Measurements from ENCODE around the gene CLDN7.

CLDN7 gene

DNA sequence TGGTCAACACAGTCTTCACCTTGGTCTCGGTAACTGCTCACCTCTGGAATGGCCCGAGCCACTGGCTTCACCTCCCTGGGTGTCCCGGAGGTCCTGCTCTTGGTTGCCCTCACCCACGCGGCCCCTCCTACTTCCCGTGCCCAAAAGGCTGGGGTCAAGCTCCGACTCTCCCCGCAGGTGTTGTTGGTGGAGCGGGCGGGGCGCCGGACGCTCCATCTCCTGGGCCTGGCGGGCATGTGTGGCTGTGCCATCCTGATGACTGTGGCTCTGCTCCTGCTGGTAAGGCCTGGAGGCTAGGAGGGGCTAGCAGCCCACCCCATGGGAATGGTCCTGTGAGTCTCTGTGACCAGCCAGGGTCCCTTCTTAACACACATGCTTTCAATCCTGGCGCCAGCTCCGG is 22.6 kb upstream of the CLDN7 start:
- Histone ChIP-seq H3K27me3 (ENCODE audit: insufficient read depth, low read length) (peaks cover 13% of the 10 kb centered on the region), H3K4me3 (ENCODE audit: low read length) (no peak overlapping the region), H3K4me1 (ENCODE audit: insufficient read depth, low read length) (peaks cover 4% of the 10 kb centered on the region; the same call in 1 of the 2 replicates), H3K9ac (ENCODE audit: low read depth, low read length) (no peak overlapping the region), H3K36me3 (ENCODE audit: insufficient read depth, low read length) (peaks cover 3% of the 10 kb centered on the region; the same call in 1 of the 2 replicates), H3K9me3 (ENCODE audit: insufficient read depth, low read depth, low read length) (no peaks in the 10 kb centered on the region), H3K27ac (ENCODE audit: low read depth, low read length) (no peak overlapping the region)
- WGBS, result 94% methylated on average over 16 of the region's 16 CpGs

DNA sequence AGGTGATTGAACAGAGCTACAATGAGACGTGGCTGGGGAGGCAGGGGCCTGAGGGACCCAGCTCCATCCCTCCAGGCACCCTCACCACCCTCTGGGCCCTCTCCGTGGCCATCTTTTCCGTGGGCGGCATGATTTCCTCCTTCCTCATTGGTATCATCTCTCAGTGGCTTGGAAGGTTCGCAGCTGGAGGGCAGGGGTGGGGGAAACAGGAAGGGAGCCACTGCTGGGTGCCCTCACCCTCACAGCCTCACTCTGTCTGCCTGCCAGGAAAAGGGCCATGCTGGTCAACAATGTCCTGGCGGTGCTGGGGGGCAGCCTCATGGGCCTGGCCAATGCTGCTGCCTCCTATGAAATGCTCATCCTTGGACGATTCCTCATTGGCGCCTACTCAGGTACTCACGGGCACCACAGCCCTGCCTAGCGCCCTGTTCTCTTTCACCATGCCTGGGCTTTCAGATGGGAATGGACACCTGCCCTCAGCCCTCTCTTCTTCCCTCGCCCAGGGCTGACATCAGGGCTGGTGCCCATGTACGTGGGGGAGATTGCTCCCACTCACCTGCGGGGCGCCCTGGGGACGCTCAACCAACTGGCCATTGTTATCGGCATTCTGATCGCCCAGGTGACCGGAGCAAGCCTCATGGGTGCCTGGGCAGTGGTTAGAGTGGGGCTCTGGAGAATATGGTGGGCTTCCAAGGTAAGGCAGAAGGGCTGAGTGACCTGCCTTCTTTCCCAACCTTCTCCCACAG is 21.4 kb upstream of the CLDN7 start:
- no peak overlapping the region for H3K9ac ChIP-seq (ENCODE audit: low read depth, low read length)
- 88% methylated on average over 18 of the region's 18 CpGs for WGBS

GRCh38 chr17:7282752-7283321 is 20.6 kb upstream of the CLDN7 start:
- 84% methylated on average over 6 of the region's 6 CpGs for WGBS
- Histone ChIP-seq H3K27ac (ENCODE audit: low read depth, low read length) (no peak overlapping the region), H3K9ac (ENCODE audit: low read depth, low read length) (no peak overlapping the region)

More for the DNA sequence above, 21.4 kb upstream of the CLDN7 start:
- no peak overlapping the region for H3K4me3 ChIP-seq (ENCODE audit: low read length)
- H3K36me3 ChIP-seq (ENCODE audit: insufficient read depth, low read length), result peaks cover 3% of the 10 kb centered on the region; the same call in 1 of the 2 replicates
- peaks cover 13% of the 10 kb centered on the region for H3K27me3 ChIP-seq (ENCODE audit: insufficient read depth, low read length)
- H3K4me1 ChIP-seq (ENCODE audit: insufficient read depth, low read length), result peaks cover 6% of the 10 kb centered on the region; the same call in 1 of the 2 replicates
- no peaks in the 10 kb centered on the region for H3K9me3 ChIP-seq (ENCODE audit: insufficient read depth, low read depth, low read length)
- H3K27ac ChIP-seq (ENCODE audit: low read depth, low read length), result no peak overlapping the region

DNA sequence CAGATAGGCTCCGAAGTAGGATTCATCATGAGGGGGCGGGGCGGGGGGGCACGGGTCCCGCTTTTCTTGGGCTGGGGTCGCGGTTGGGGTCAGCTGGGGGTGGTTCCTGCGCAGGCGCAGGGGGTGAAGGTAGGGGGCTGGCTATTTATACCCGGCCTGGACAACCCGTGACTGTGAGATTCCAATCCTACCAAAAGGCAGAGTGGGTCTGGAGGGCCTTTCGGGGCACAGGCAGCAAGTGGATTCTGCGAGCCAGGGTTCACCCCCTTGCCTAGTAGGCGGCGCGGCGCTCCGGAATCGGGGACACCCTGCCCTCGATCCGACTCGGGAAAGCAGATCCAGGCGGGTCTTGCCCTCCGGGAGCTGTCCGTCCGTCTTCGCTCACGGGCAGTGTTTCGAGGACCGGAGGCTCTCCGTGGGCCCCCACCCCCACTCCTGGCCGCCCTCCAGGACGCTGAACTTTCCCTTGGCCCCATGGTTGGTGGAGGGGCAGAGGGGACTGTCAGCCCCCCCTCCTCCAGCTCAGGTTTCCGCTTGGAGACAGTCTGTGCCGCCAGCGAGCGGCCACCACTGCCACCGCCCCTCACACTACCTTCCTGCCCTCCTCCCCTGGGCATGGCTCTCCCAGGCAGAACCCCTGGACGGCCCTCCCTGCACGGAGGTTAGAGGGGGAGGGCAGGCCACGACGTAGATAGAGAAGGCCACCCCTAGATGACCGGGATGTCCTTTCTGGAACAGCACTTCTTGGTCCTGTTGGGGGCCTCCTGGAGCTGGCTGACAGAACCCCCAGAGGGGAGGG is 19.9 kb upstream of the CLDN7 start:
- 3% methylated on average over 43 of the region's 43 CpGs for WGBS
- Histone ChIP-seq H3K4me1 (ENCODE audit: insufficient read depth, low read length) (peaks cover 6% of the 10 kb centered on the region; the same call in 1 of the 2 replicates), H3K27me3 (ENCODE audit: insufficient read depth, low read length) (peaks cover 13% of the 10 kb centered on the region), H3K4me3 (ENCODE audit: low read length) (peak overlapping the region; percentile 81), H3K9ac (ENCODE audit: low read depth, low read length) (peak overlapping the region; percentile 70), H3K9me3 (ENCODE audit: insufficient read depth, low read depth, low read length) (no peaks in the 10 kb centered on the region), H3K27ac (ENCODE audit: low read depth, low read length) (no peak overlapping the region; the same call in 1 of the 2 replicates), H3K36me3 (ENCODE audit: insufficient read depth, low read length) (peaks cover 3% of the 10 kb centered on the region; the same call in 1 of the 2 replicates)

More at GRCh38 chr17:7282752-7283321, 20.6 kb upstream of the CLDN7 start:
- peaks cover 6% of the 10 kb centered on the region; the same call in 1 of the 2 replicates for H3K4me1 ChIP-seq (ENCODE audit: insufficient read depth, low read length)
- no peaks in the 10 kb centered on the region for H3K9me3 ChIP-seq (ENCODE audit: insufficient read depth, low read depth, low read length)
- H3K4me3 ChIP-seq (ENCODE audit: low read length), result peak overlapping the region; percentile 81
- H3K36me3 ChIP-seq (ENCODE audit: insufficient read depth, low read length), result peaks cover 3% of the 10 kb centered on the region; the same call in 1 of the 2 replicates
- peaks cover 13% of the 10 kb centered on the region for H3K27me3 ChIP-seq (ENCODE audit: insufficient read depth, low read length)

DNA sequence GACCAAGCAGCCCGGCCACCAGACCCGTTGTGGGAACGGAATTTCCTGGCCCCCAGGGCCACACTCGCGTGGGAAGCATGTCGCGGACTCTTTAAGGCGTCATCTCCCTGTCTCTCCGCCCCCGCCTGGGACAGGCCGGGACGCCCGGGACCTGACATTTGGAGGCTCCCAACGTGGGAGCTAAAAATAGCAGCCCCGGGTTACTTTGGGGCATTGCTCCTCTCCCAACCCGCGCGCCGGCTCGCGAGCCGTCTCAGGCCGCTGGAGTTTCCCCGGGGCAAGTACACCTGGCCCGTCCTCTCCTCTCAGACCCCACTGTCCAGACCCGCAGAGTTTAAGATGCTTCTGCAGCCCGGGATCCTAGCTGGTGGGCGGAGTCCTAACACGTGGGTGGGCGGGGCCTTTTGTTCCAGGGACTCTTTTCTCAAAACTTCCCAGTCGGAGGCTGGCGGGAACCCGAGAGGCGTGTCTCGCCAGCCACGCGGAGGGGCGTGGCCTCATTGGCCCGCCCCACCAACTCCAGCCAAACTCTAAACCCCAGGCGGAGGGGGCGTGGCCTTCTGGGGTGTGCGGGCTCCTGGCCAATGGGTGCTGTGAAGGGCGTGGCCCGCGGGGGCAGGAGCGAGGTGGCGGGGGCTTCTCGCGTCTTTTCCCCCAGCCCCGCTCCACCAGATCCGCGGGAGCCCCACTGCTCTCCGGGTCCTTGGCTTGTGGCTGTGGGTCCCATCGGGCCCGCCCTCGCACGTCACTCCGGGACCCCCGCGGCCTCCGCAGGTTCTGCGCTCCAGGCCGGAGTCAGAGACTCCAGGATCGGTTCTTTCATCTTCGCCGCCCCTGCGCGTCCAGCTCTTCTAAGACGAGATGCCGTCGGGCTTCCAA is 19.0 kb upstream of the CLDN7 start, which contains the start of gene SLC2A4:
SLC2A4 (plus strand) TSS at position 645 of the 879 bp plus-strand sequence; CDS start at position 862, 217 bp downstream.
- Histone ChIP-seq H3K9me3 (ENCODE audit: insufficient read depth, low read depth, low read length) (no peaks in the 10 kb centered on the region), H3K4me1 (ENCODE audit: insufficient read depth, low read length) (peaks cover 6% of the 10 kb centered on the region; the same call in 1 of the 2 replicates), H3K9ac (ENCODE audit: low read depth, low read length) (peak within 1 kb of the TSS; percentile 70), H3K27ac (ENCODE audit: low read depth, low read length) (no peak within 1 kb of the TSS; the same call in 1 of the 2 replicates), H3K36me3 (ENCODE audit: insufficient read depth, low read length) (peaks cover 3% of the 10 kb centered on the region; the same call in 1 of the 2 replicates), H3K27me3 (ENCODE audit: insufficient read depth, low read length) (peaks cover 13% of the 10 kb centered on the region), H3K4me3 (ENCODE audit: low read length) (peak within 1 kb of the TSS; percentile 81)
- WGBS, result under 1% methylated on average over 71 of the region's 71 CpGs

DNA sequence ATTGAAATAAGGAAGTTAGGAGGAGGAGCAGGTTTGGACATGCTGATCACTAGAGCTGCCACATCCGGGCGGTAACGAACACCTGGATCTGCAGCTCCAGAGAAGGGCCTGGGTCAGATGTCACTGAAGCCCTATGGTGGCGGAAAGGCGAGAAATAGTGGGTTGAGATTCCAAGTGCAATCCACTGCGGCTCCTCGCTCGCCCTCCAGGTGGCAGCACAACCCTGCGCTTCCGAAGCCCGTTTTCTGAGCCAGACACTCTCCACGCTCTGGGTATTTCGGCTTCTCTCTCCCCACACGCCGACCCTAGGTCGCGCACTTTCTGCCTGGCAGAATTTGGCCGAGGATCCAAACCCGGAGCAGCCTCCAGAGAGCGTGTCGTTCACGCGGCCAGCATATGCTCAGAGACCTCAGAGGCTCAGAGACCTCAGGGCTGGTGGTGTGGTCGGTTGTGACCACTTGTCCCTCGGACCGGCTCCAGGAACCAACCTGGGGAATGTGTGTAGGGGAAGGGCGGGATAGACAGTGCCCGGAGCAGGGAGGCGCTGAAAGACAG is 18.3 kb upstream of the CLDN7 start:
- no peak overlapping the region for H3K27ac ChIP-seq (ENCODE audit: low read depth, low read length)
- peaks cover 13% of the 10 kb centered on the region for H3K27me3 ChIP-seq (ENCODE audit: insufficient read depth, low read length)
- WGBS, result under 1% methylated on average over 29 of the region's 29 CpGs

GRCh38 chr17:7279448-7279847 is 17.2 kb upstream of the CLDN7 start:
- peaks cover 13% of the 10 kb centered on the region for H3K27me3 ChIP-seq (ENCODE audit: insufficient read depth, low read length)
- H3K9ac ChIP-seq (ENCODE audit: low read depth, low read length), result no peak overlapping the region
- H3K4me3 ChIP-seq (ENCODE audit: low read length), result no peak overlapping the region
- H3K4me1 ChIP-seq (ENCODE audit: insufficient read depth, low read length), result peaks cover 6% of the 10 kb centered on the region; the same call in 1 of the 2 replicates
- H3K9me3 ChIP-seq (ENCODE audit: insufficient read depth, low read depth, low read length), result no peaks in the 10 kb centered on the region
- 87% methylated on average over 8 of the region's 8 CpGs for WGBS
- 0 out of 2 replicates have a peak, but pooled peaks cover 1% of the 10 kb centered on the region for H3K36me3 ChIP-seq (ENCODE audit: insufficient read depth, low read length)
- H3K27ac ChIP-seq (ENCODE audit: low read depth, low read length), result no peak overlapping the region

More for the DNA sequence above, 18.3 kb upstream of the CLDN7 start:
- Histone ChIP-seq H3K4me1 (ENCODE audit: insufficient read depth, low read length) (peaks cover 6% of the 10 kb centered on the region; the same call in 1 of the 2 replicates), H3K9me3 (ENCODE audit: insufficient read depth, low read depth, low read length) (no peaks in the 10 kb centered on the region), H3K4me3 (ENCODE audit: low read length) (peak overlapping the region; percentile 81), H3K9ac (ENCODE audit: low read depth, low read length) (peak overlapping the region; percentile 47), H3K36me3 (ENCODE audit: insufficient read depth, low read length) (0 out of 2 replicates have a peak, but pooled peaks cover 3% of the 10 kb centered on the region)

- Histone ChIP-seq H3K27me3 (ENCODE audit: insufficient read depth, low read length) (peaks cover 20% of the 10 kb centered on the region), H3K4me1 (ENCODE audit: insufficient read depth, low read length) (peaks cover 5% of the 10 kb centered on the region; the same call in 1 of the 2 replicates), H3K4me3 (ENCODE audit: low read length) (no peak overlapping the region), H3K36me3 (ENCODE audit: insufficient read depth, low read length) (no peaks in the 10 kb centered on the region), H3K9me3 (ENCODE audit: insufficient read depth, low read depth, low read length) (no peaks in the 10 kb centered on the region), H3K27ac (ENCODE audit: low read depth, low read length) (no peak overlapping the region), H3K9ac (ENCODE audit: low read depth, low read length) (no peak overlapping the region)
- WGBS, result 25% methylated on average over 1 of the region's 1 CpG
Observed at GRCh38 chr17:7266784-7267183, 4.5 kb upstream of the CLDN7 start.

- Histone ChIP-seq H3K36me3 (ENCODE audit: insufficient read depth, low read length) (peaks cover 15% of the 10 kb centered on the region), H3K27ac (ENCODE audit: low read depth, low read length) (peak overlapping the region; percentile 63; the same call in 1 of the 2 replicates), H3K4me3 (ENCODE audit: low read length) (peak overlapping the region; percentile 94), H3K9ac (ENCODE audit: low read depth, low read length) (peak overlapping the region; percentile 52; the same call in 1 of the 2 replicates), H3K9me3 (ENCODE audit: insufficient read depth, low read depth, low read length) (no peaks in the 10 kb centered on the region), H3K27me3 (ENCODE audit: insufficient read depth, low read length) (peaks cover 35% of the 10 kb centered on the region), H3K4me1 (ENCODE audit: insufficient read depth, low read length) (peaks cover 11% of the 10 kb centered on the region)
- WGBS, result 52% methylated on average over 4 of the region's 4 CpGs
Observed at GRCh38 chr17:7263801-7264078, 1.5 kb upstream of the CLDN7 start.

Measured in HUES64 (cell line).